Measurements from ENCODE around the gene HINFP. TPM values are rescaled to one million over a fixed set of nuclear protein-coding genes. Genes with fewer than 3 reads are reported as not detected.

HINFP gene
- total RNA-seq, 2 donors from 2014 or later, result 43.8 to 44.8 TPM

- H3K4me1 Mint-ChIP-seq, result no peaks in the 10 kb centered on the region
- Histone ChIP-seq H3K27me3 (ENCODE audit: control insufficient read depth, insufficient read depth, low read length, poor library complexity, severe bottlenecking) (no peaks in the 10 kb centered on the region), H3K27ac (ENCODE audit: low read depth, low read length) (no peak overlapping the region), H3K9ac (ENCODE audit: extremely low read depth, low read length, poor library complexity, severe bottlenecking) (no peak overlapping the region), H3K4me3 (ENCODE audit: low read length) (no peak overlapping the region), H3K4me1 (ENCODE audit: control insufficient read depth, insufficient read depth, low read length) (no peaks in the 10 kb centered on the region), H3K36me3 (ENCODE audit: control insufficient read depth, insufficient read depth, low read length) (no peaks in the 10 kb centered on the region), H3K9me3 (ENCODE audit: control insufficient read depth, low read length) (no peaks in the 10 kb centered on the region)
- H3K9me3 Mint-ChIP-seq, result no peaks in the 10 kb centered on the region
- H3K27ac Mint-ChIP-seq, result no peak overlapping the region
- 94 to 95% methylated on average over 6 of the region's 6 CpGs for WGBS, 2 experiments (ENCODE audit: insufficient coverage in 1 of 2, insufficient read length in 1 of 2)
- peaks cover 25% of the 10 kb centered on the region for H3K36me3 Mint-ChIP-seq (ENCODE audit: low read depth)
- no peaks in the 10 kb centered on the region for H3K27me3 Mint-ChIP-seq (ENCODE audit: insufficient read depth)
- H3K4me3 Mint-ChIP-seq, result no peak overlapping the region
- no peak for TF ChIP-seq CTCF (conservative IDR thresholded peaks at IDR 0.05)
- no peak for DNase-seq
These were observed 58.0 kb downstream of the HINFP start for GRCh38 chr11:119179342-119179741.

- 92 to 96% methylated on average over 6 to 10 of the region's 10 CpGs for WGBS, 2 experiments (ENCODE audit: insufficient coverage in 1 of 2, insufficient read length in 1 of 2)
- DNase-seq, result no peak
- no peaks in the 10 kb centered on the region for H3K9me3 ChIP-seq (ENCODE audit: control insufficient read depth, low read length)
- no peak overlapping the region for H3K27ac Mint-ChIP-seq
- H3K4me3 Mint-ChIP-seq, result no peak overlapping the region
- no peaks in the 10 kb centered on the region for H3K4me1 ChIP-seq (ENCODE audit: control insufficient read depth, insufficient read depth, low read length)
- H3K36me3 Mint-ChIP-seq (ENCODE audit: low read depth), result peaks cover 25% of the 10 kb centered on the region
- no peak for TF ChIP-seq CTCF (conservative IDR thresholded peaks at IDR 0.05)
- no peak overlapping the region for H3K4me3 ChIP-seq (ENCODE audit: low read length)
- no peaks in the 10 kb centered on the region for H3K4me1 Mint-ChIP-seq
- no peaks in the 10 kb centered on the region for H3K27me3 Mint-ChIP-seq (ENCODE audit: insufficient read depth)
- no peak overlapping the region for H3K9ac ChIP-seq (ENCODE audit: extremely low read depth, low read length, poor library complexity, severe bottlenecking)
- H3K36me3 ChIP-seq (ENCODE audit: control insufficient read depth, insufficient read depth, low read length), result no peaks in the 10 kb centered on the region
- no peaks in the 10 kb centered on the region for H3K9me3 Mint-ChIP-seq
- H3K27me3 ChIP-seq (ENCODE audit: control insufficient read depth, insufficient read depth, low read length, poor library complexity, severe bottlenecking), result no peaks in the 10 kb centered on the region
- H3K27ac ChIP-seq (ENCODE audit: low read depth, low read length), result no peak overlapping the region
These were observed 58.6 kb downstream of the HINFP start for GRCh38 chr11:119179983-119180382.

DNA sequence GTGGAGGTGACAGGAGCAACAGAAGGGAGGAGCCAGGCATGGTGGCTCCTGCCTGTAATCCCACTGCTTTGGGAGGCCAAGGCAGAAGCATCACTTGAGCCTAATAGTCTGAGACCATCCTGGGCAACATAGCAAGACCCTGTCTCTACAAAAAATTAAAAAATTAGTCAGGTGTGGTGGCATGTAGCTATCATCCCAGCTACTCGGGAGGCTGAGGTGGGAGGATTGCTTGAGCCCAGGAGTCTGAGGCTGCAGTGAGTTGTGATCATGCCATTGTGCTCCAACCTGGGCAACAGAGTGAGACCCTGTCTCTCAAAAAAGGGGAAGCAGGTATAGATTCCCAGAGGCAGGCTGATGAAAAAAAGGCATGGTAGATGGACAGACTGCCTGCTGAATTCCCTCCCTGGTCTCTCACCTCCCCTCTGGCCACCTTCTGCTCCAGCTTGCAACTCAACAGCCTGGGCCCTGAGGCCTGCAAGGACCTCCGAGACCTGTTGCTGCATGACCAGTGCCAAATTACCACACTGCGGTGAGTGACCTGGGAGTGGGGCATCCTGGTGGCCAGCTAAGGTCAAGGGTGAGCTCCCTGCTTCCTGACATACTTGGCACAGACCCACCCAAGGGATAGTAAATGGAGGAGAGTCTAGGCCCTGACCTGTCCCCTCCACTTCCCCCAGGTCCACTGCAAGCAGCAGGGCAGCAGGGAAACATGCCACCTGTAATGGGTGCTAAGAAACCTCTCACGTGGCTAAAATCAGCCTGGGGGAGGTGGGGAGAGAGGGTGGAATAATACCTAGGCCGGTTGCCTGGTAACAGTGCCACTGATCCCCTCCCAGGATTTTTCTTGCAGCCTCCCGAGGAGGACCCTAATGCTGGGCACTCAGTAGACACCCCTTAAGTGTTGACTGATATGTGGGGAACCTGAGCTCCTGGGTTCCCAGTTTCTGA, 59.6 kb downstream of the HINFP start:
- Mint-ChIP-seq H3K27me3 (ENCODE audit: insufficient read depth) (peaks cover 1% of the 10 kb centered on the region), H3K36me3 (ENCODE audit: low read depth) (peaks cover 19% of the 10 kb centered on the region), H3K9me3 (no peaks in the 10 kb centered on the region), H3K27ac (no peak overlapping the region), H3K4me3 (no peak overlapping the region), H3K4me1 (peaks cover 8% of the 10 kb centered on the region)
- H3K4me3 ChIP-seq (ENCODE audit: low read length), result no peak overlapping the region
- no peak overlapping the region for H3K9ac ChIP-seq (ENCODE audit: extremely low read depth, low read length, poor library complexity, severe bottlenecking)
- no peaks in the 10 kb centered on the region for H3K27me3 ChIP-seq (ENCODE audit: control insufficient read depth, insufficient read depth, low read length, poor library complexity, severe bottlenecking)
- H3K9me3 ChIP-seq (ENCODE audit: control insufficient read depth, low read length), result no peaks in the 10 kb centered on the region
- no peaks in the 10 kb centered on the region for H3K4me1 ChIP-seq (ENCODE audit: control insufficient read depth, insufficient read depth, low read length)
- no peak overlapping the region for H3K27ac ChIP-seq (ENCODE audit: low read depth, low read length)
- no peaks in the 10 kb centered on the region for H3K36me3 ChIP-seq (ENCODE audit: control insufficient read depth, insufficient read depth, low read length)
- DNase-seq, result no peak
- 84 to 89% methylated on average over 4 to 6 of the region's 6 CpGs for WGBS, 2 experiments (ENCODE audit: insufficient coverage in 1 of 2, insufficient read length in 1 of 2)
- no peak for TF ChIP-seq CTCF (conservative IDR thresholded peaks at IDR 0.05)
